Astrocyte (in vitro differentiated cells and primary cell): ENCODE data around the gene TMPRSS12. TPM values are rescaled to one million over a fixed set of nuclear protein-coding genes. Genes with fewer than 3 reads are reported as not detected.

Experiments used
- DNase-seq: peaks from one replicate; pipeline ENCODE4 v3.0.0-alpha.2; 2010; ENCODE audit warnings: low read depth
- FAIRE-seq: peaks from 2 replicates; lab custom pipeline; 2011; peaks lifted over from hg19 to GRCh38; lab: Jason Lieb, UNC
- H2AFZ ChIP-seq: 2 replicates; pipeline ENCODE4 v1.6.0; 2012; ENCODE audit warnings: low read depth, low read length, inconsistent platforms
- H3K27ac ChIP-seq: 2 replicates; pipeline ENCODE4 v1.5.1; 2011; ENCODE audit warnings: low read depth, low read length, inconsistent platforms
- H3K27me3 ChIP-seq: 2 replicates; pipeline ENCODE4 v1.6.0; 2011; ENCODE audit warnings: low read length, inconsistent platforms; ENCODE audit not compliant: insufficient read depth
- H3K36me3 ChIP-seq: 2 replicates; pipeline ENCODE4 v1.5.1; 2011; ENCODE audit warnings: low read length, inconsistent platforms; ENCODE audit not compliant: insufficient read depth
- H3K4me1 ChIP-seq: 2 replicates; pipeline ENCODE4 v1.5.1; 2011; ENCODE audit warnings: low read length, inconsistent platforms; ENCODE audit not compliant: insufficient read depth
- H3K4me2 ChIP-seq: 2 replicates; pipeline ENCODE4 v1.6.0; 2012; ENCODE audit warnings: low read length, inconsistent platforms
- H3K4me3 ChIP-seq: 2 replicates; pipeline ENCODE4 v1.5.1; 2011; ENCODE audit warnings: low read depth, mild to moderate bottlenecking, low read length, inconsistent platforms; ENCODE audit not compliant: insufficient read depth
- H3K79me2 ChIP-seq: 2 replicates; pipeline ENCODE4 v1.6.0; 2012; ENCODE audit warnings: mild to moderate bottlenecking, low read length, inconsistent platforms; ENCODE audit not compliant: insufficient read depth
- H3K9ac ChIP-seq: 2 replicates; pipeline ENCODE4 v1.6.0; 2012; ENCODE audit warnings: mild to moderate bottlenecking, low read length, inconsistent platforms
- H3K9me3 ChIP-seq: 2 replicates; pipeline ENCODE4 v1.5.1; 2012; ENCODE audit warnings: low read depth, mild to moderate bottlenecking, low read length, inconsistent platforms; ENCODE audit not compliant: insufficient read depth
- H4K20me1 ChIP-seq: 2 replicates; pipeline ENCODE4 v1.6.0; 2012; ENCODE audit warnings: low read length, inconsistent platforms; ENCODE audit not compliant: insufficient read depth
- H3K27ac Mint-ChIP-seq: one replicate; pipeline ENCODE4 v1.8.0; 2021; ENCODE audit warnings: mild to moderate bottlenecking, mixed read lengths; ENCODE audit not compliant: unreplicated experiment
- H3K27me3 Mint-ChIP-seq: one replicate; pipeline ENCODE4 v1.8.0; 2021; ENCODE audit warnings: low read depth, mixed read lengths; ENCODE audit not compliant: unreplicated experiment
- H3K36me3 Mint-ChIP-seq: one replicate; pipeline ENCODE4 v1.8.0; 2021; ENCODE audit warnings: low read depth, mixed read lengths; ENCODE audit not compliant: unreplicated experiment
- H3K4me1 Mint-ChIP-seq: one replicate; pipeline ENCODE4 v1.8.0; 2021; ENCODE audit warnings: low read depth, mixed read lengths; ENCODE audit not compliant: unreplicated experiment
- H3K4me3 Mint-ChIP-seq: one replicate; pipeline ENCODE4 v1.8.0; 2021; ENCODE audit warnings: mild to moderate bottlenecking, moderate library complexity, mixed read lengths; ENCODE audit not compliant: unreplicated experiment
- H3K9me3 Mint-ChIP-seq: one replicate; pipeline ENCODE4 v1.8.0; 2021; ENCODE audit warnings: mild to moderate bottlenecking, mixed read lengths; ENCODE audit not compliant: unreplicated experiment
- CTCF ChIP-seq: IDR thresholded peaks from 2 replicates; pipeline ENCODE4 v1.5.1; 2011; ENCODE audit warnings: low read depth, mild to moderate bottlenecking, inconsistent platforms, low read length, moderate library complexity; ENCODE audit not compliant: insufficient read depth
- EZH2 ChIP-seq: IDR thresholded peaks from 2 replicates; pipeline ENCODE4 v1.6.1; 2012; ENCODE audit warnings: mild to moderate bottlenecking, low read length, inconsistent platforms; ENCODE audit not compliant: insufficient read depth
- total RNA-seq: library from RNA; stranded (reverse); gene quantifications from 2 replicates; pipeline ENCODE4 v1.2.1, GENCODE V29; 2021

Gene TMPRSS12
- total RNA-seq, 1 donor from 2014 or later = not detected

DNA sequence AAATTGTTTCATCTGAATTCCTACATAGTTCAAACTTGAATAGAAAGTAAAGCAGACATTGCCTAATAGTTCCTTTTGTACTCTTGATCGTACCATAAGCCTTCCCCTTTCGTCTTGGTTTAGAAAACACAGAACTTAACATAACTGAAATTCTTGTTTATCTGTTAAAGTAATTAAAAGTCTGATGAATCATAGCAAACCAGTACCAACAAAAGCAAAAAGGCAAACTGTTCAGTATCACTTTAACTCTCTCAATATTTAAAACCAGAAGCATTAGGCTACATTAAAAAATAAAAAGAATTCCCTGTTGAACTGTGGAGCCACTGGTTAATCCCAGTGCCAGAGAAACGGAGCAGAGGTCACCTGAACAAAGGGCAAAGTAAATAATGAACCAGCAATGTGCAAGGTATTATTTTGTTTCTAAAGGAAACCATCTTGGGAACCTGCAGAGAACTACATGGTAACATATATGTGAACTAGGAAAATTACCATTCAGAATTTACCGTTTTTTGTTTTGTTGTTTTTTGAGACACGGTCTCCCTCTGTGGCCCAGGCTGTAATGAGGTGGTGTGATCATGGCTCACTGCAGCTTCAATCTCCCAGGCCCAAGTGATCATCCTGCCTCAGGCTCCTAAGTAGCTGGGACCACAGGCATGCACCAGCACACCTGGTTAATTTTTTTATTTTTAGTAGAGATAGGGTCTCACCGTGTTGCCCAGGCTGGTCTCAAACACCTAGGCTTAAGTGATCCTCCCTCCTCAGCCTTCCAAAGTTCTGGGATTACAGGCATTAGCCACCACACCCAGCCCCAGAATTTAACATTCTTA lies 92.5 kb downstream of the TMPRSS12 start:
- TF ChIP-seq CTCF = no peak
- no peak for TF ChIP-seq EZH2

DNA sequence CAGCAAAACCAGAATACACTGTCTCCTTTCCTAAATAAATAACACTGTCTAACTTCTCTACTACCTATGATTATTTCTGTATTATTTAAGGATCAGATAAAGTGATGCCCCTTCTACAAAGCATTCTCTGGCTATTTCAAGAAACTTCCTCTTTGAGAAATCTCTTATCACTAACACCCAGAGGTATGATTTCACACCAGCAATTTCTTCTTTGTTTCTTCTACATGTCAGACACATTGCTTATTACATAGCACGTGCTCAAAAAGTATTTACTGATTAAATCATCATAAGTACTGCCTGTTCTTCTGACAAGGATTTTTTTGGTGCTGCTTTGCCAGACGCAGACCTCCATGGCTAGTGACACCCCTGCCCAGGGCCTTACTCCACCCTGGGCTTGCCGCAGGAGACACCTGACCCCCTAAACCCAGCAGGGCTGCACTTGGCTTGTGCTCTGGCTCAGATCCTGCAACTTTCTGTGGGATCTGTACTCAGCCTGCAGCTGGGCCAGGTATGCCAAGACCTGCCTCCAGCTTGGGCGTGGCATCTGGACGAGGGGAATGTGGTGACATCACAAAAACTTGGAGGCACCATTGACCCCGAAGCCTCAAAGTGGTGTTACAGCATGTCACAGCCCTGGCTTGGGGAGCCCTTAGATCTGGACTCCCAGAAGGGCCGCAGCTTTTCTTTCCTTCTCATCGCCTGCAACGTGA lies 94.2 kb downstream of the TMPRSS12 start:
- H3K79me2 ChIP-seq = no peaks in the 10 kb centered on the region
- no peak overlapping the region for H3K4me2 ChIP-seq
- no peak overlapping the region for H3K4me3 ChIP-seq
- TF ChIP-seq EZH2 = no peak
- TF ChIP-seq CTCF = no peak
- H2AFZ ChIP-seq = no peak overlapping the region
- DNase-seq (no peak), FAIRE-seq (no peak)
- H3K9me3 Mint-ChIP-seq = peaks cover 3% of the 10 kb centered on the region
- H3K4me1 Mint-ChIP-seq = peaks cover 7% of the 10 kb centered on the region
- H3K27me3 Mint-ChIP-seq = no peaks in the 10 kb centered on the region
- H3K4me3 Mint-ChIP-seq = no peak overlapping the region
- H3K9ac ChIP-seq = no peak overlapping the region
- no peaks in the 10 kb centered on the region for H3K27me3 ChIP-seq
- H3K4me1 ChIP-seq = no peaks in the 10 kb centered on the region
- no peaks in the 10 kb centered on the region for H4K20me1 ChIP-seq
- H3K36me3 ChIP-seq = no peaks in the 10 kb centered on the region
- H3K9me3 ChIP-seq = peaks cover 7% of the 10 kb centered on the region
- no peak overlapping the region for H3K27ac Mint-ChIP-seq
- H3K27ac ChIP-seq = no peak overlapping the region
- H3K36me3 Mint-ChIP-seq = no peaks in the 10 kb centered on the region

More for the DNA sequence above, 92.5 kb downstream of the TMPRSS12 start:
- no peak overlapping the region for H3K27ac ChIP-seq
- no peaks in the 10 kb centered on the region for H3K36me3 ChIP-seq
- H4K20me1 ChIP-seq = no peaks in the 10 kb centered on the region
- H2AFZ ChIP-seq = no peak overlapping the region
- peak; percentile 50 for DNase-seq
- peaks cover 7% of the 10 kb centered on the region for H3K4me1 Mint-ChIP-seq
- no peaks in the 10 kb centered on the region for H3K36me3 Mint-ChIP-seq
- no peak overlapping the region for H3K4me2 ChIP-seq
- H3K79me2 ChIP-seq = no peaks in the 10 kb centered on the region
- peaks cover 3% of the 10 kb centered on the region for H3K9me3 Mint-ChIP-seq
- H3K4me3 ChIP-seq = no peak overlapping the region
- no peak overlapping the region for H3K27ac Mint-ChIP-seq
- H3K4me1 ChIP-seq = no peaks in the 10 kb centered on the region
- H3K27me3 ChIP-seq = no peaks in the 10 kb centered on the region
- peaks cover 7% of the 10 kb centered on the region for H3K9me3 ChIP-seq
- no peak for FAIRE-seq
- no peak overlapping the region for H3K4me3 Mint-ChIP-seq
- H3K27me3 Mint-ChIP-seq = no peaks in the 10 kb centered on the region
- H3K9ac ChIP-seq = no peak overlapping the region

Other genes starting within 250 kb of the TMPRSS12 start
- 23.3 and 25.0 TPM in 2 replicates for gene ATF1, start 78.8 kb upstream of the TMPRSS12 start, total RNA-seq
- gene HIGD1C, start 109.6 kb downstream of the TMPRSS12 start, total RNA-seq = not detected in 2 replicates
- gene SLC11A2, start 183.5 kb downstream of the TMPRSS12 start, total RNA-seq = 35.5 and 40.0 TPM in 2 replicates
- 25.2 and 26.4 TPM in 2 replicates for gene LETMD1, start 205.4 kb downstream of the TMPRSS12 start, total RNA-seq
- gene CSRNP2, start 240.7 kb downstream of the TMPRSS12 start, total RNA-seq = 57.8 and 61.6 TPM in 2 replicates